H9 (cell line): ENCODE data around the gene NBEA. TPM values are rescaled to one million over a fixed set of nuclear protein-coding genes. Genes with fewer than 3 reads are reported as not detected.

Experiments
- DNase-seq: peaks from one replicate; pipeline ENCODE4 v3.0.0-alpha.2; 2017
- H2AFZ ChIP-seq: one replicate; pipeline ENCODE4 v1.6.1; 2013; ENCODE audit warnings: mild to moderate bottlenecking, low read length, control low read depth, moderate library complexity
- H2AK5ac ChIP-seq: 2 replicates; pipeline ENCODE4 v1.6.1; 2013; ENCODE audit warnings: low read length, control low read depth, mixed read lengths; ENCODE audit not compliant: insufficient read length
- H2BK120ac ChIP-seq: one replicate; pipeline ENCODE4 v1.6.1; 2013; ENCODE audit warnings: low read depth, mild to moderate bottlenecking, low read length, control low read depth, inconsistent platforms; ENCODE audit not compliant: poor library complexity, severe bottlenecking
- H2BK12ac ChIP-seq: 2 replicates; pipeline ENCODE4 v1.6.1; 2013; ENCODE audit warnings: low read length, control low read depth, mixed read lengths, low read depth; ENCODE audit not compliant: insufficient read length
- H2BK15ac ChIP-seq: 2 replicates; pipeline ENCODE4 v1.6.1; 2013; ENCODE audit warnings: low read depth, low read length, control low read depth
- H2BK20ac ChIP-seq: one replicate; pipeline ENCODE4 v1.6.1; 2013; ENCODE audit warnings: low read depth, mild to moderate bottlenecking, low read length, control low read depth, inconsistent platforms; ENCODE audit not compliant: poor library complexity, severe bottlenecking
- H2BK5ac ChIP-seq: 2 replicates; pipeline ENCODE4 v1.6.1; 2013; ENCODE audit warnings: low read length, control low read depth, mixed read lengths; ENCODE audit not compliant: insufficient read length
- H3K14ac ChIP-seq: 2 replicates; pipeline ENCODE4 v1.6.1; 2013; ENCODE audit warnings: low read length, control low read depth; ENCODE audit not compliant: insufficient read depth
- H3K18ac ChIP-seq: 2 replicates; pipeline ENCODE4 v1.6.1; 2013; ENCODE audit warnings: low read depth, mild to moderate bottlenecking, mixed read lengths, low read length, control low read depth; ENCODE audit not compliant: insufficient read length
- H3K23ac ChIP-seq: 2 replicates; pipeline ENCODE4 v1.6.1; 2013; ENCODE audit warnings: low read length, control low read depth, mixed read lengths, low read depth; ENCODE audit not compliant: insufficient read length
- H3K23me2 ChIP-seq: 2 replicates; pipeline ENCODE4 v1.6.1; 2013; ENCODE audit warnings: low read depth, mild to moderate bottlenecking, mixed read lengths, low read length, control low read depth; ENCODE audit not compliant: insufficient read length, poor library complexity, severe bottlenecking
- H3K27ac ChIP-seq: 2 replicates; pipeline ENCODE4 v1.5.1; 2013; ENCODE audit warnings: low read length, control low read depth, mixed read lengths, low read depth; ENCODE audit not compliant: insufficient read length
- H3K27me3 ChIP-seq: 2 replicates; pipeline ENCODE4 v1.6.1; 2013; ENCODE audit warnings: low read length, control low read depth, inconsistent platforms; ENCODE audit not compliant: insufficient read depth
- H3K4ac ChIP-seq: 2 replicates; pipeline ENCODE4 v1.6.1; 2013; ENCODE audit warnings: low read depth, mild to moderate bottlenecking, control low read depth, inconsistent platforms, low read length, moderate library complexity
- H3K4me1 ChIP-seq: 2 replicates; pipeline ENCODE4 v1.6.1; 2013; ENCODE audit warnings: low read length, control low read depth, inconsistent platforms; ENCODE audit not compliant: insufficient read depth
- H3K4me2 ChIP-seq: 2 replicates; pipeline ENCODE4 v1.6.1; 2013; ENCODE audit warnings: low read length, control low read depth, mixed read lengths; ENCODE audit not compliant: insufficient read length, insufficient read depth
- H3K56ac ChIP-seq: 2 replicates; pipeline ENCODE4 v1.6.1; 2013; ENCODE audit warnings: low read depth, mild to moderate bottlenecking, mixed read lengths, low read length, control low read depth; ENCODE audit not compliant: insufficient read length
- H3K79me1 ChIP-seq: 2 replicates; pipeline ENCODE4 v1.6.1; 2013; ENCODE audit warnings: low read depth, mild to moderate bottlenecking, moderate library complexity, low read length, control low read depth, inconsistent platforms; ENCODE audit not compliant: insufficient read depth, poor library complexity, severe bottlenecking
- H3K79me2 ChIP-seq: 2 replicates; pipeline ENCODE4 v1.6.1; 2013; ENCODE audit warnings: low read length, control low read depth, inconsistent platforms; ENCODE audit not compliant: insufficient read depth
- H3K9ac ChIP-seq: 2 replicates; pipeline ENCODE4 v1.6.1; 2013; ENCODE audit warnings: low read length, control low read depth, mixed read lengths; ENCODE audit not compliant: insufficient read length; ENCODE audit errors: extremely low read depth
- H3K9me3 ChIP-seq: one replicate; pipeline ENCODE4 v1.6.1; 2013; ENCODE audit warnings: low read depth, low read length, inconsistent platforms; ENCODE audit not compliant: control insufficient read depth
- H3T11ph ChIP-seq: one replicate; pipeline ENCODE4 v1.6.1; 2013; ENCODE audit warnings: mild to moderate bottlenecking, low read length, control low read depth, inconsistent platforms
- H4K20me1 ChIP-seq: one replicate; pipeline ENCODE4 v1.6.1; 2013; ENCODE audit not compliant: control insufficient read depth, insufficient read length, insufficient read depth
- H4K5ac ChIP-seq: 2 replicates; pipeline ENCODE4 v1.6.1; 2013; ENCODE audit warnings: low read depth, mild to moderate bottlenecking, mixed read lengths, low read length, control low read depth; ENCODE audit not compliant: insufficient read length
- H4K8ac ChIP-seq: replicated peaks from 2 replicates; pipeline ENCODE4 v1.6.1; 2013; ENCODE audit warnings: low read length, control low read depth, mixed read lengths, low read depth; ENCODE audit not compliant: insufficient read length
- H4K91ac ChIP-seq: 2 replicates; pipeline ENCODE4 v1.6.1; 2013; ENCODE audit warnings: low read depth, mild to moderate bottlenecking, moderate library complexity, mixed read lengths, low read length, control low read depth; ENCODE audit not compliant: insufficient read length
- H3K27ac Mint-ChIP-seq, 3 experiments: 2 replicates in 2 of 3; 3 replicates in 1 of 3; pipeline ENCODE4 v1.8.0; 2020 to 2021; ENCODE audit warnings: mixed read lengths in 3 of 3, mild to moderate bottlenecking in 1 of 3, moderate library complexity in 1 of 3
- H3K27me3 Mint-ChIP-seq: 2 replicates; pipeline ENCODE4 v1.8.0; 2021; ENCODE audit warnings: low read depth, mild to moderate bottlenecking, moderate library complexity, mixed read lengths
- H3K36me3 Mint-ChIP-seq, 3 experiments: 2 replicates in 2 of 3; 3 replicates in 1 of 3; pipeline ENCODE4 v1.8.0; 2020 to 2021; ENCODE audit warnings: low read depth in 3 of 3, mixed read lengths in 3 of 3; ENCODE audit not compliant: insufficient read depth in 1 of 3
- H3K4me1 Mint-ChIP-seq, 2 experiments: 2 replicates each; pipeline ENCODE4 v1.8.0; 2020; ENCODE audit warnings: mixed read lengths in 2 of 2
- H3K4me3 Mint-ChIP-seq, 2 experiments: 2 replicates in 1 of 2; 3 replicates in 1 of 2; pipeline ENCODE4 v1.8.0; 2020 to 2021; ENCODE audit warnings: mild to moderate bottlenecking in 2 of 2, mixed read lengths in 2 of 2, moderate library complexity in 1 of 2
- H3K9me3 Mint-ChIP-seq, 2 experiments: 2 replicates in 1 of 2; 3 replicates in 1 of 2; pipeline ENCODE4 v1.8.0; 2020; ENCODE audit warnings: mild to moderate bottlenecking in 2 of 2, mixed read lengths in 2 of 2, moderate library complexity in 1 of 2
- WGBS: extraction: QIAGEN DNeasy Blood & Tissue Kit; methylation state at CpG from one replicate; pipeline ENCODE4 v1.1.7; 2013; ENCODE audit warnings: missing lambda C conversion rate, low lambda C conversion rate, mixed read lengths; ENCODE audit not compliant: insufficient read length; ENCODE audit errors: extremely low coverage; 5-methylcytosine and 5-hydroxymethylcytosine counted together
- total RNA-seq: library from RNA; stranded (reverse); gene quantifications from 2 replicates; pipeline ENCODE4 v1.2.1, GENCODE V29; 2021
- TF ChIP-seq, protein P1 (sequence below): fragments of 200-600 bp; sonication (generic); conservative IDR thresholded peaks from 3 replicates; pipeline ENCODE4 v1.8.0; 2021; ENCODE audit warnings: antibody characterized with exemption, mild to moderate bottlenecking

The NBEA gene
- total RNA-seq, 1 experiment from 2014 or later, result 17.3 TPM

- TF ChIP-seq, protein P1, sequence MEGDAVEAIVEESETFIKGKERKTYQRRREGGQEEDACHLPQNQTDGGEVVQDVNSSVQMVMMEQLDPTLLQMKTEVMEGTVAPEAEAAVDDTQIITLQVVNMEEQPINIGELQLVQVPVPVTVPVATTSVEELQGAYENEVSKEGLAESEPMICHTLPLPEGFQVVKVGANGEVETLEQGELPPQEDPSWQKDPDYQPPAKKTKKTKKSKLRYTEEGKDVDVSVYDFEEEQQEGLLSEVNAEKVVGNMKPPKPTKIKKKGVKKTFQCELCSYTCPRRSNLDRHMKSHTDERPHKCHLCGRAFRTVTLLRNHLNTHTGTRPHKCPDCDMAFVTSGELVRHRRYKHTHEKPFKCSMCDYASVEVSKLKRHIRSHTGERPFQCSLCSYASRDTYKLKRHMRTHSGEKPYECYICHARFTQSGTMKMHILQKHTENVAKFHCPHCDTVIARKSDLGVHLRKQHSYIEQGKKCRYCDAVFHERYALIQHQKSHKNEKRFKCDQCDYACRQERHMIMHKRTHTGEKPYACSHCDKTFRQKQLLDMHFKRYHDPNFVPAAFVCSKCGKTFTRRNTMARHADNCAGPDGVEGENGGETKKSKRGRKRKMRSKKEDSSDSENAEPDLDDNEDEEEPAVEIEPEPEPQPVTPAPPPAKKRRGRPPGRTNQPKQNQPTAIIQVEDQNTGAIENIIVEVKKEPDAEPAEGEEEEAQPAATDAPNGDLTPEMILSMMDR, result no peak
Measured at GRCh38 chr13:35256459-35257148, 314.5 kb downstream of the NBEA start.

More at GRCh38 chr13:35256459-35257148, 314.5 kb downstream of the NBEA start:
- Histone ChIP-seq H3K23me2 (no peaks in the 10 kb centered on the region), H2BK15ac (no peak overlapping the region), H4K20me1 (no peaks in the 10 kb centered on the region), H3K23ac (no peak overlapping the region), H3K27ac (no peak overlapping the region), H2AFZ (no peak overlapping the region), H3T11ph (no peak overlapping the region), H3K79me1 (no peaks in the 10 kb centered on the region), H3K4me1 (no peaks in the 10 kb centered on the region), H3K18ac (no peak overlapping the region), H4K91ac (no peak overlapping the region), H3K79me2 (no peaks in the 10 kb centered on the region), H3K9ac (no peak overlapping the region), H2BK12ac (no peak overlapping the region), H2BK20ac (no peak overlapping the region), H3K4ac (no peak overlapping the region), H4K5ac (no peak overlapping the region), H2BK5ac (no peak overlapping the region), H2BK120ac (no peak overlapping the region), H3K56ac (no peak overlapping the region), H3K4me2 (no peak overlapping the region), H2AK5ac (no peak overlapping the region), H4K8ac (no peak overlapping the region), H3K14ac (no peak overlapping the region), H3K9me3 (peaks cover 11% of the 10 kb centered on the region), H3K27me3 (no peaks in the 10 kb centered on the region)
- no CpG with 5 or more reads among the region's 9 CpGs for WGBS
- Mint-ChIP-seq H3K36me3 (peaks cover 23 to 29% (median 23%) of the 10 kb centered on the region in 3 experiments), H3K4me3 (no peak overlapping the region), H3K4me1 (no peaks in the 10 kb centered on the region), H3K27ac (peak overlapping the region in 1 of 3 experiments; percentile 41; a peak in 1 of 7 replicates), H3K27me3 (no peaks in the 10 kb centered on the region), H3K9me3 (peaks cover 0 to 11% of the 10 kb centered on the region in 2 experiments; a peak in 4 of 5 replicates)
- DNase-seq, result no peak
